Retinal pigment epithelial cell (primary cell): ENCODE data around the gene CTSH.

Experiments used
- DNase-seq: peaks from one replicate; pipeline ENCODE4 v3.0.0-alpha.2; 2010; ENCODE audit warnings: low read depth
- H3K4me3 ChIP-seq: 2 replicates; pipeline ENCODE4 v1.5.1; 2011; ENCODE audit warnings: mild to moderate bottlenecking, low read length, control low read depth, moderate library complexity
- TF ChIP-seq, protein P1 (sequence below): conservative IDR thresholded peaks from 2 replicates; pipeline ENCODE4 v1.5.1; 2011; ENCODE audit warnings: low read depth, low read length, control low read depth, inconsistent platforms

Gene CTSH

DNA sequence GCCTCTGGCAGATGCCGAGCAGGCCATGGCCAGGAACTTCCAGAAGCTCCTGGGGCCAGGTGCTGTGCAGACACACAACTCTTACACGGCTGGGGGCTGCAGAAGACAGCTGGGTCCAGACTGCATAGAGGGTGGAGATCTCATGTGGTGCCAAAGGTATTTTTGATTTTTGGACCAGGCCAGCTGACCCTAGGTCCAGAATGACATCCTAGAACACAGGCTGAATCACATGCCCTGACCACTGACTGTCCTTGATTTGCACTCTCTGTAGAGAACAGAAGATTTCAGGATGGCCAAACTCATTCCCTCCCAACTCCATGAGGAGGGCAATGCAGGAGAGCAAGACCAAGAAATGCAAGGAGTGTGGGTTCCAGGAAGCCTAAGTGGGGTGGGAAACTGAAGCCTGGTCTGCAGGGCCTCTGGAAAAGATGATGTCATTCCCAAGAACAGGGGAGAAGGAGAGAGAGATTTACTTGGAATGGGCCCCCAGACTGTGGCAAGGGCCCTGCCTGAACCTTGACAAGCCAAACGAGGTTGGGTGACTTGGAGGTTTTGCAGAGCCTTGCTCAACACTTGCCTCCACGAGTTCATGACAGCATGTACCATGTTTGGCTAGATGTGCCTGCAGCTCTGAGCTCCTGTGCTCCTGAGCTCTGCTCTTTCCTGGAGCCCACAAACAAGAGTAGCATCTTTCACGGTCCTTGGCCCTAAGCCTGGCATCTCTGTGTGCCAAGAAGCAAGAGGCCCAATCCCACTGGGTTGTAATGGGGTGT lies 38.5 kb upstream of the CTSH start:
- DNase-seq, result no peak
- H3K4me3 ChIP-seq, result no peak overlapping the region
- TF ChIP-seq, protein P1, sequence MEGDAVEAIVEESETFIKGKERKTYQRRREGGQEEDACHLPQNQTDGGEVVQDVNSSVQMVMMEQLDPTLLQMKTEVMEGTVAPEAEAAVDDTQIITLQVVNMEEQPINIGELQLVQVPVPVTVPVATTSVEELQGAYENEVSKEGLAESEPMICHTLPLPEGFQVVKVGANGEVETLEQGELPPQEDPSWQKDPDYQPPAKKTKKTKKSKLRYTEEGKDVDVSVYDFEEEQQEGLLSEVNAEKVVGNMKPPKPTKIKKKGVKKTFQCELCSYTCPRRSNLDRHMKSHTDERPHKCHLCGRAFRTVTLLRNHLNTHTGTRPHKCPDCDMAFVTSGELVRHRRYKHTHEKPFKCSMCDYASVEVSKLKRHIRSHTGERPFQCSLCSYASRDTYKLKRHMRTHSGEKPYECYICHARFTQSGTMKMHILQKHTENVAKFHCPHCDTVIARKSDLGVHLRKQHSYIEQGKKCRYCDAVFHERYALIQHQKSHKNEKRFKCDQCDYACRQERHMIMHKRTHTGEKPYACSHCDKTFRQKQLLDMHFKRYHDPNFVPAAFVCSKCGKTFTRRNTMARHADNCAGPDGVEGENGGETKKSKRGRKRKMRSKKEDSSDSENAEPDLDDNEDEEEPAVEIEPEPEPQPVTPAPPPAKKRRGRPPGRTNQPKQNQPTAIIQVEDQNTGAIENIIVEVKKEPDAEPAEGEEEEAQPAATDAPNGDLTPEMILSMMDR, result no peak

DNA sequence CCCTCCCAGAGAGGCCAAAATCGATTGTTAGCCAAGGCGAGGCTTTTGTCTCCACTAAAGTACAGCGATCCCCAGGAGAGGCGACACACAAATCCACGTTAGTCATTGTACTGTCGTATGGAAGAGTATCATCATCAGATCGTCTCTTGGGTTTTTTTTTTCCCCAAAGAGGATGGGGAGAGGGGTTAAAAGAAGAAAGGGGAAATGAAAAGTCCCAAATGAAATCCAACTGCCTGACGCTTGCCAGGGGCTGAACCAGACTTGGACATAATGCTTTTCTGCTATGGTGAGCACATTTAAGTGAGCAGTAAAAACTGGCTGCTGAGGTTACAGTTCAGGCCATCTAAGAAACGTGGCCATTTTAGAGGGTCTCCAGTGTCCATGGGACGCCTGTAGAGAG lies 37.9 kb upstream of the CTSH start:
- TF ChIP-seq, protein P1, result no peak
- no peak overlapping the region for H3K4me3 ChIP-seq
- DNase-seq, result no peak

DNA sequence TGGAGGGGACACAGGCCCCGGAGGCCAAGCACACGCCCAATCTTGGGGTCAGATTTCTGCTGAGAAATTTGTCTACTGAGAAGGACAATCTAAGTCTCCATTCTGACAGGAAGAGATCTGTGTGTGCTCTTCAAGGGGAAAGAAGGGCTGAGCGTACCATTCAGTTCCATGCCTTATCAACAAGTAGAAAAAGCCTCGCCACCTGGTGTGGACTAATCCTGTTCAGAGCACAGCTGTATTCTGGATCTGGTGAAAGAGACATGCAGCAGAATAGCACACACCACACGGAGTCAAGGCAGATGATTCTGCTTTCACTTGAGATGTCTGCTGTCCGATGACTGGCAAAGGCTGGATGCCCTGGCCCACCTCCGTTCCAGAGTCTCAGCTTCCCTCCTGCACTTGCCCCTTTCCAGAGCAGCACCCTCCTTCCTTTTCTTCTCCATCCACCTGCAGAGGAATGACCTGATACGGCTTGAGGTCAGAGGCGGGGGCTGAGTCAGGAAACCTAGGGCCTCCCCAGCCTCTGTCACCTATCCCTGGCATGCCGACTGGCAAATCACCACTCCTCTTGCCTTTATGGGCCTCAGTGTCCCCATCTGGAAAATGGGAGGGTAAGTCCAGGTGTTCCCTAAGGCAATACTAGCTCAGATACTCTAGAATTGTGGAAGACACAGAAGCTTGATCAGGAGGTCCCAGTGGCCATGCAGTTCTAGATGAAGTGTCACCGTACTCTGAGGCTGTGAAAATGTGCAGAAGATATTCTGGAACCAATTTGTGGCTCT lies 36.9 kb upstream of the CTSH start:
- DNase-seq, result no peak
- no peak overlapping the region for H3K4me3 ChIP-seq
- TF ChIP-seq, protein P1, result no peak

DNA sequence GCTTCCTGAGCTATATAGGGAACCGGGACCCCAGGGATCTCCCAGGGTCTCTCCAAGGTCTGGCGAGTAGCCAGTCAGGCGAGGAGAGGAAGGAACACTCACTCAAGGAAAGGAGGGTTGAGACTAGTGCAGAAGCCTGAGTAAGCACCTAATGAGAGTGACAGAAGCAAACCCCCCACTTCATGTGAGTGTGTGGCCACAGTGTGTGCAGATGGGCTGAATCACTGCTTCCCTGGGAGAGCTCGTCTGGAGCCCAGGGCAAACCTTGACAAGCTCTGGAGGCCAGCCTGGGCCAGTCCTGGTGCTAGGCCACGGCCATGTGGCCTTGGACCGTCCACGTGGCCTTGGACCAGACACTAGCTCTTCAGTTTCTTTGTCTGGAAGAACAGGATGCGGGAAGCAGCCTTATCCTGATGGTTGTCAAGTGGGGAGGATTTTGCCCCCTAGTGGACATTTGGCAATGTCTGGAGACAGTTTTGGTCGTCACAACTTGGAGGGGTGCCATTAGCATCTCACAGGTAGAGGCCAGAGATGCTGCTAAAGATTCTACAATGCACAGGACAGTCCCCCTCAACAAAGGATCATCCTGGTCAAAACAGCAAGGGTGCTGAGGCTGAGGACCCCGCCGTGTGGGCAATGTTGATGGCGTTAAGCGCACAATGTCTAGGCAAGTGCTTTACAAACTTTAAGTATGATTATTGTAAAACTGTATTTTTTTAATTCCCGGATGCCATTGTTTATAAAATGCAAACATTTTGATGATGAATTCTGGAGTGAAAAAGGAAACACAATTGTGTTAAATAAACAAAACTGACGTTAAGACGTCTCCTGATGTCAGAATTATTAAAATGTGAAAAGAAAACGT lies 34.8 kb upstream of the CTSH start:
- TF ChIP-seq, protein P1, result peak; percentile 84
- no peak overlapping the region for H3K4me3 ChIP-seq
- DNase-seq, result peak; percentile 35

DNA sequence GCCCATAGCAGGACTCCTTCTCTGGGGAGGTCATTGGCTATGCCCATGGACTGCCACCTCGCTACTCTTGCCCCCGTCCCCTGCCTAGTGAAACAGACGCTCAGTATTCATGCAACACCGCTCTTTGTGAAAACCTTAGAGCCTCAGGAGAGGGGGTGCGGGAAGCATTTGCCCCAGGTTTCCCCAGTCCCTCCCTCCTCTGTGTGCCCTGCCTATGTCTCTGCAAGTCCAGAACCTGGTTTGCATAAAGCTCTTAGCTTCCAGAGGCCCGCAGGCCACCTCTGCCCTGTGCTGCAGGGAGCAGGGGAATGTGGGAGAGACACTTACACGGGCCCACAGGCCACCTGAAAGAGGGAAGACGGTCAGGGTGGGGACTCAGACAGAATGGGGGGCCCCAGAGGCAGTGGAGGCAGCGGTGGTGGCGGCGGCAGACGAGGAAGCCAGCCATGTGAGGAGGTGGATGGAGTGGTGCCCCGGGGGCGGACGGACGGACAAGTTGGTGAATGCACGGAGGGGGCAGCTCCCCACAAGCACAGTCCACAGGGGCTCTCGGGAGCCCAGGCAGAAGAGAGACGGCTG lies 33.8 kb upstream of the CTSH start:
- H3K4me3 ChIP-seq, result no peak overlapping the region
- no peak for DNase-seq
- TF ChIP-seq, protein P1, result no peak

DNA sequence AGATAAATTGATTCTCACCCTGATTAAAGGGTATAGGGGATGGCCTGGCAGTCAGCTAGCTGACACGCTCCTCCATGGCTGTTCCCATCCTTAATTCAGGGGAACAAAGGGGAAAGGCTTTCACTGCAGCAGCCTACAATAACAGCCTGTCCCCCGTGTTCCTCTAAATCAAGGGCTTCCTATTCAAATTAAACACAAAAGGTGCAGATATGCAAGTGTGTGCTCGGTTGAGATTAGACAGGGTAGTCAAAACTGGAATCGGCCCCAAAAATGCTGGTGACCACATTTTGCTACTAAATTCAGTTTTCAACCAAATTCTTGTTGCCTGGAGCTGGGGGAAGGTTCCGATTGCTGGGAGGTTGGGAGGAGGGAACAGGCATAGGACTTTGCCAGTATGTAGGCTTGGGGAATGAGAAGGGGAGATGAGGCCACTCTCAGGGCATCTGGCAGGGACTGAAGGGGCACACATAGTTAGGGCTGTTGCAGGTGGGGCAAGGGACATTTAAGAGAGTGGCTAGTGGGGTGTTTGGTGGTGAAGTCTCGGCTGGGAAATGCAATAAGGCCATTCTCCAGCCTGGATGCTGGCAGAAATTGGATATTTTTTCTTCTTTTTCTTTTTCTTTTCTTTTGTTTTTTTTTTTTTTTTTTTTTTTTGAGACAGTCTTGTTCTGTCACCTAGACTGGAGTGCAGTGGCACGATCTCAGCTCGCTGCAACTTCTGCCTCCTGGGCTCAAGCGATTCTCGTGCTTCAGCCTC lies 32.9 kb upstream of the CTSH start:
- TF ChIP-seq, protein P1, result no peak
- H3K4me3 ChIP-seq, result no peak overlapping the region
- DNase-seq, result no peak
